ENCODE results near the gene TTLL5.

TTLL5 gene

DNA sequence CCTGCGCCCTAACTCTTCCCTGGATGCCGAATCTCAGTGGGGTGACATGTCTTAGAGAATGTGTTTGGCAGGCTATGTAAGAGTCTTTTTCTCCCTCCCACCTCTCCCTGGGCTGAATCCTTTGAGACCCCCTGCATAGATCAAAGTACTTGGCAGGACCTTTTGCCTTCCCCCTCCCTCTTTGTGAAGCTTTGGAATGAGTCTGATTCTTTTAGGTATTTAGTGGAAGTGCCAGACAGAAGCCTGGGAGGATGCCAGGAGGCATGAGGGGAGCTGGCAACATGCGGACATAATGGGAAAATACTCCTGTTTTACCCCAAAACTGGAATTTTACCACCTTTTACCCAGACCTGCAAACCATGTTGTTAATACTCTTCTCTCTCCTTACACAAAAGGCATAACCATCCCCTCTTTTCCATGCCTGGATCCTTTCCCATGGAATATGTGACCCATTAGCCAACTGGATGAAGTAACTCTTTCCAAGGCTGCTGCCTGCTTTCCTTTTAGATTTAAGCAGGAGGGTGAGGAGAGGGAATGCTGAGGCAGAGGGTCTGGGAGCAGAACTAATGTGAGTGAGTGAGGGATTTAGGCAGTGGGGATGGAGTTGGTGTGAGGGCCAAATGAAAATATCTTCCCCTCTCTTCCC is 41.7 kb downstream of the TTLL5 start:
- DNase-seq = no peak

DNA sequence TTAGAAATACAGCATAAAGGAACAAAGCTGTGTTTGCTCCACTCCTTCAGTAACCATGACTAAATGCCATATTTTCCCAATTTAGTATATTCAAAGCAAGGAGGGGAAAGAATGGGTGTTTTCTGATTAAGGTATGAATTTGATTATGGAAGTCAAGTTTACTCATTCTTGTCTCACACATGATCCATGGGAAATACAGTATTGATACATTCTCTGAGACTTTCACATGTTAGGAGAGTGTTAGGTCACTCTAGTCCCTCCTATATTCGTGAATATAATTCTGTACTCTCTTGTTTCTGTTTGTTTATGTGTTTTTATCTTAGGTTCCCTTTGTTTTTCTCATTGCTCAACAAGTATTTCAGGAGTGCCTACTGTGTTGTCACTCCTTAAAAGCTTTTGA is 42.4 kb downstream of the TTLL5 start:
- no peak for DNase-seq

DNA sequence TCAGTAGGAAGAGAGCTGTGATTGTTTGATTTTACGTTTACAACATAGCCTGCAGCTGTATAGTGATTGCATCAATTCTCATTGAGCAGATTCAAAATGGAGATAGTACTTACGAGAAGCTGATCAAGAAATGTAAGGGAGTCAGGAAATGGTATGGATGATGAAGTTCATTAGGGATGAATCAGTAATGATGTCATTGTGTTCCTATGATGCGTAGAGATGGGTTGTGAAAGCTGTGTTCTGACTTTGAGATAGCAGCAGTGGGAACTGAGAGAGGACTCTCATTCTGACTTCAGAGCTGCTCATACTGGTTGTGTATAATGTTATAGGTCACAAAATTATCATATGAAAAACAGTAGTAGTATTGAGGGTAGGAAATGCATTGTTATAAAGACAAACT is 44.0 kb downstream of the TTLL5 start:
- no peak for DNase-seq

DNA sequence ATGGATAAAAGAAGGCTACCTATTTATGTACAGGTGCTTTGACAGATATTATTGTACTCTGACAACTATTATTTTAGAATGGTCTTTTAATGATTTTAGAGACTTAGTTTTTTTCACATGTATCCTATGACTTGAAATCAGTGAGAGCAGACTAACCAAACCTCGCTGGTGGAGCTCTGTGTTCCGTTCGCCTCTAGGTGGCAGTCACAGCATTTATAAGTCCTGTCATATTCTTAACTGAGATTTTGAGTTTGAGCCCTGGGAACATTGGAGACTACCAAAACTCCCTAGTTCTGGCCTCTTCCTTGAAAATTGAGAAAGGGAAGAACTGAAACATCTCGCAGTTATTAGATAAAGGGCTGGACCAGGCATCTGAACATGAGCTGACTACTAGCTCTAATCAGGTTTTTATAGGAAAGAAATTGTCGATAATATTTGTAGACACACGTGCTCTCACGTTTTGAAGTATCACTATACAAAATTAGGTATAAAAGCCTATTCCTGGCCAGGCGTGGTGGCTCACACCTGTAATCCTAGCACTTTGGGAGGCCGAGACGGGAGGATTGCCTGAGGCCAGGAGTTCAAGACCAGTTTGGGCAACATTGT is 48.3 kb downstream of the TTLL5 start:
- peak; percentile 70 for DNase-seq

DNA sequence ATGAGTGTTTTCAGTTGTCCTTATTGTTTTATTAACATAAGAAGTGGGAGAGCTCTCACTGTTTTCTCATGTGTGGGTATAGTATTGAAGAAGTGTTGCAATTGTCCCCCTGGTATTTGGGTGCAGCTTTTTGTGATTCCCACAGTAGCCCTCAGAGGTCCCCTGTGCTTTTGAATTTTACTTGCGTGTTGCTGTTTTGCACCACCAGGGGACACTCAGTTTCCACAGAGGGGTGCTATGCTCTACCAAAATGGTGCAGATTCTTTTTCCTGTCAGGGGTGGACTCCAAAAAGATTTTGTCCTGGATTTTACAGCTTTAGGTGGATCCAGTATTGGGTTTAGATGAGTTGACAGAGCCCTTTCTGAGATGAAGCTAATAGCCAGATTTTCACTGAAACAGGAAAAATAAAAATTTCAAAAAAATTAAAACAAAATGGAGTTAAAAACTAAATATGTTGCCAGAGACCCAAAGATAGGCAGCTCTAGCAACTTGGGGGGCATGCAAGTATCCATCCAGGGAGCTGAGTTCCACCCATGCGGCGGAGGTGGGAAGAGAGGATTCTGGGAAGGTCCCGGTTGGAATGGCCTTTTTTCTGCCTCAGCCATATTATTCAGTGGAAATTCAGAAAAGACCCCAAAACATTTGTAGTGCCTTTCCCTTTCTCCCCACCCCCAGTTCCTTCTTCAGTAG is 50.2 kb downstream of the TTLL5 start:
- no peak for DNase-seq

DNA sequence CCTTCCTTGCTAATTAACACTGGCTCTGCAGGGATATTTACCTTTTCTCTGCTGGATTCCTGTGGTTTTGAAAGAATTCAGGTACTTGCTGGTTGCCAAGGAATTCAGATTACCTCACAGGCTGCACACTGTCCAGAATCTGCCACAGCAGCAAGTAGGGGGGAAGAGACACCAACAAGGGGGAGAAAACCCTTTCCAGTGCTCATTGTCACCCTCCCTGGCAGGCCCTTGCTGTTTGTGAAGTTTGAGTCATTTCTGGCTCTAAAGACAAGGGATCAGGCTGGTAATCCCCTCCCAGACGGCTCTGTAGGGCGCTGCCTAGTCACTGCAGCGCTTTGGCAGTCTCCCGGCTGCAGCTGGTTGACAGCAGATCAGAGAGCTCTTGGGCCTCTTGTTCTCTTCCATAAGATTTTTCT is 50.8 kb downstream of the TTLL5 start:
- no peak for DNase-seq

DNA sequence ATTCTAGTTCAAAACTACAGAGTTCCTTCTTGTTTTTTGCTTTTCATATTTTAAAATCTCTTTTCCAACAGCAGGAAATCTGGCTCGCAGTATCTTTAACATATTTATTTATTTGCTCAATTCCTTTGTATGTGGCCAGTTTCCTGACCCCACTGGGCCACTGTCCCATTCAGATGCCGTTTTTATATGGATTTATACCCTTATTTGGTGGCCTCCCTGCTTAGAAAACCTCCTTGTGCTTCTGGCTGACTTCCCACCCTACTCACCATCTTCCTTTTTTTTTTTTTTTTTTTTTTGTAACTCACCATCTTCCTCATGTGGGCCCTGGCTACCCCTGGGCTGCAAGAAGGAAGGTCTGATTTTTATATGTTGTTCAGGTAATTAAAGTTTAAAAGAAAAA is 53.9 kb downstream of the TTLL5 start:
- no peak for DNase-seq

DNA sequence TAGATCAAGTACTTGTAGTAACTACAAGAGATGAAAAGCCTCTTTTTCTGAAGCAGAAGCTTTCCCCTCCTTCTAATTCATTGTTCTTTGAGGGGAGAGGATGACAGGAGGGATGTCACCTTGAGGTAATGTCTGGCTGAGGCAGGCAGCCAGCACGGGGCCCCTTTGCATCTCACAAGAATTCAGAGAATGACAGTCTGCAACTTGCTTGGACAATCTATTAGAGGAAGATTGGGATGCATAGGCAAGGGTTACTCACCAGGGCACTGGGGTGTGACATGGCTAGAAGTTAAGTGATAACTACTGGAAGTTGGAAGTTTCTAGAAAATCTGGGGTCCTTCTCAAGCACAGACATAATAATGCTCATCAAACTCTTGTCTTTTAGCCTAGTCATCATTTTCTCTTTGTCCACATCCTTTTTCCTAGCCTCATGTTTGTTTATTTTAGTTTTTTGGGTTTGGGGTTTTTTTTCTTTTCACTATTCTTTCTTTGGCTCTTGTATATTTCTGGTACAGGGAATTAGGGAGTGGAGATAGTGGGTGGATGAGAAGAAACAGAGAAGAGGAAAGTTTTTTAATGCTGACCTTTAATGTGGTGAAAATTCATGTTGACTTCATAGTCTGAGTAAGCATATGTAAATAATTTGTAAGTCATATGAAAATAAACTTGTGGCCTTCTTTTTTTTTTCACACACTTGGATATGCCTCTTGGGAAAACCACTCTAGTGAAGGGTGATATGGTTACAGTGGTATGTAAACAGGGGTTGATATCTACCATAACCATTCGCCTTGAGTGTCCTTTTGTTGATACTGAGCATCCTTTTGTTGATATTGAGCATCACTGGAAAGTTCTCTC is 55.1 kb downstream of the TTLL5 start:
- no peak for DNase-seq

DNA sequence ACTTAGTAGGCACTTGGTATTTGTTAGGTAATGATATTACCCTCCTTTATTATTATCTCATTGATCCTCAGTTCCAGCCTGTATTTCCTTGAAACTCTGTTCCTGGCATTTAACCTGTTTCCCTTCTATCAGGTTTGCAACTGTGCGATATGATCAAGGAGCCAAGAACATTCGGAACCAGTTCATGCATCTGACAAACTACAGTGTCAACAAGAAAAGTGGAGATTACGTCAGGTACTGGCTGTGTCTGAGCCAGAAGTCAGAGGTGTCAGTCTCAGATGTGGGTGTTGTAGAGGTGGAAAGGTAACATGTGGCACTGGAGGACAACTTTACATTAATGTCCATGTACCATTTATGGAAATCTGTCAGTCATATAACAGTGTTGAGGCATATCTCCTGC is 56.7 kb downstream of the TTLL5 start:
- no peak for DNase-seq

DNA sequence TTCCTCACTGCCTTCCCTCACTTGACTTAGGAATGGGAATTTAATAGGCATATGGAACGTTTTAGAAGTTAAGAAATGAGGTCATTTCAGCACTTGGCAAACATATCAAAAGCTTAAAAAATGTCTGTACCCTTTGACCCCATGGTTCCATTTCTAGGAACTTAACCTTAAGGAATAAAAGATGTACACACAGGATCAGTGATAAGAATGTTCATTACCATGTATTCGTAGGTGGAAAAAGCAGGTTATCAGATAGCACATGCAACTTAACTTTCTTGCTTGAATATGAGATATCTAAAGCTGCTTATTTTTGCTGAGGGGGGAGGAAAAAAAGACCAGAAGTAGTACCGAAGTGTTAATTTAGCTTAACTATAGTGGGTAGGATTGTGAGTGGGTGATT is 57.2 kb downstream of the TTLL5 start:
- DNase-seq = no peak

DNA sequence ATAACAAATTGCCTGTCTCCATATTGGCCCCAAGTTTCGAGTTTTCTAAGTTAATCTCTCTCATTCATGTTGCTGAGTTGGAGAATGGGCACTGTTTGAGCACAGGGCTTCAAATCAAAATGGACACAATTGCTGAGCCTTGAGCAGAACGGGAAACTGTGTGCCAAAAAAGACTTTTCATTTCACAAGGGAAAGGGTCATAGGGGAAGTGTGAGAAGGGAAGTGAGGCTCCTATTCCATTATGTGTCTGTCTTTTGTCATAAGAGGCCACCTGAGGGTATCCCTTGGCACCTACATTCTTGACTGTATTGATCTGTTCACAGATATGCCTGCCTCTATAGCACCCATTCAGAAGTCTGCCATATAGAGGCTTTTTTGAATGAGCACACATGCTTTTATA is 59.1 kb downstream of the TTLL5 start:
- no peak for DNase-seq

DNA sequence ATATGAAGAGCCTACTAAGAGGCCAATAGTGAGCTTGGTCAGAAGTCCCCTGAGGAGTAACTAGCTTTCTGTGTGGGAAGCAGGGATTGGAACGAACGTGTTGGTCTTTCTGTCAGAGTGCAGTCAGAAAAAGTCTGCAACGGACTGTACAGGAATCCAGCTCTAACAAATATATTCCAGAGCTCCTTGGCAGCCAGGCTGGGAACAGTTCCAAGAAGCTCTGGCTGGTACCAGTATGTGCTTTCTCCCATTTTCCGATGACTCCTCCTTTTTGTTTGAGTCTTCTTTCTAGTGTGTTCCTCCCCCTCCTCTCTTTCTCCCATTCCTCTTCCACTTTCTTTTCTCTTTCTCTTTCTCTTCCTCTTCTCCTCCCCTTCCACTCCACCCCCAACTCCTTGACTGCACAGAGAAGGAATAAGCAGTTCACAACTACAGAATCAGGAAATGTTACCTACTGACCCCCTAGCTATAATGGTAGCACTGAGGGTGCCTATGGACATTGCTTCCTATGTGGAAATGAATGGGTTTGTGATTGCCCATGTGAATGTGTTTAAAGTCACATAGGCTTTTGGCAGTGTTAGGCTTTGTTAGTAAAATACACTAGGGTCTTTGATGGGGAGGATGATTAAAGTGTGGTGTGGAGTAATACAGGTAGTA is 59.9 kb downstream of the TTLL5 start:
- DNase-seq = no peak

DNA sequence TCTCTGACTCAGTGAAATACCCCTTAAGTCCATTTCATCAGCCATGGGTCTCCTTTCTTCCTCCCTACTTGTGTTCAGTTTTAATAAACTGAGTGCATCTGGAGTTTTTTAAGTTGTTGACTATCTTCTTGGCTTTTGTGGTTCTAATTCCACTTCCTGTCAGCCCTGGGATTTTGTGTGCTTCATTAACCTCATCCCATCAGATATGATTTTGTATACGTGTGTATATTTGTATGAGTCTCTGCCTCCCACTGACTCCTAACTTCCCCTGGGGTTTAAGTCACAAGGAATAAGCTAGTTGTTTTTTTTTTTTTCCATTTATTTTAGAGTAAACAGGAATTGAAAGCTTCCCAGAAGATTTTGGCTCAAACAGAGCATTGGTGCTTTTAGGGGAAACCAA is 62.7 kb downstream of the TTLL5 start:
- DNase-seq = no peak

DNA sequence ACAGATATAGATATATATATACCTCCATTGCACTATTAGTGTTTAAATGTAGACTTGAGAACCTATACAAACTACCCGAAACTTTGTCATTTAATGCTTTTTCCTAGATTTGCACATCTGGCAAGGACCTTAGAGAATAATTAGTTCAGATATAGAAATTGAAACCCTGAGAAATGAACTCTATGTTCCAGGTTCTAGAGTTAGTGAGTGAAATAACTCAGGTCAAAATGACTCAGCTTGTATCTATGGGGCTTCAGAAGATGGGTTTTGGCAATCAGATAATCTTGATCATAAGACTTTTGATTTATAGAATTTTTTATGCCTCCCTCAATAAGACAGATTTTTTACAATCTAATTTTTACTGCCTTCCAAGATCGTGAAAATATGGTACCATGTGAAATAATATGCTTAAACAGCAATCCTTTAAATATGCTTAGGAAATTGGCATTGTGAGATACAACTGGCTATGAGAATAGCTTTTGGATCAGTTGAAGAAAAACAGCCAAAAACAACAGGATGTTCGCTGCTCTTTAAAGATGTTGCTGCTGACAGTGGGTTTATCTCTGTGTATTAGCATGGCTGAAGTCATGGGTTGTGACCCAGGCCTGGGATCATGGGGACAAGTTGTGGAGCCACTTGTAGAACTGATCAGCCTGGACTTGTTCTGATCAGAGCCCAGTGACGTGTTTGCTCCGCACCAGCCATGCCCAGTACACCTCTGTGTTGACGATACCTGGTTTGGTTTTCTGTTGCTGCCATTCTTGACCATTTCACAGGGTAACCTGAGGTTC is 63.6 kb downstream of the TTLL5 start:
- DNase-seq = no peak

DNA sequence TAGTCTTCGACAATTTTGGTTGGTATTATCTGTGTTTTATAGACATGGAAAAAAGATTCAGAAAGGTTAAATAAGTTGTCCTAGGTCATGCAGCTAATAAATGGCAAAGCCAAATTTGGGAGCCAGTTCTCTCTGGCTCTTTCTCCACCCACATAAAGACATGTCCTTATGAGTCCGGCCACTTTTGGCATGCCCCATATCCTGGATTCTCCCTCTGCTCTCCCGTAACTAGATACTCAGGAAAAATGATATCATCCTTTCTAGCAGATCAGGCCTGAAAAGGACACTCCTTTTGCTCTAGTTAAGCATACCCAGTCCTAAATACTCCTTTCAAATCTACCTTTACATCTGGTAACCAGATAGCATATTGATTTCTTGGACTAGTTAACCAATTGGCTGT is 64.4 kb downstream of the TTLL5 start:
- no peak for DNase-seq

DNA sequence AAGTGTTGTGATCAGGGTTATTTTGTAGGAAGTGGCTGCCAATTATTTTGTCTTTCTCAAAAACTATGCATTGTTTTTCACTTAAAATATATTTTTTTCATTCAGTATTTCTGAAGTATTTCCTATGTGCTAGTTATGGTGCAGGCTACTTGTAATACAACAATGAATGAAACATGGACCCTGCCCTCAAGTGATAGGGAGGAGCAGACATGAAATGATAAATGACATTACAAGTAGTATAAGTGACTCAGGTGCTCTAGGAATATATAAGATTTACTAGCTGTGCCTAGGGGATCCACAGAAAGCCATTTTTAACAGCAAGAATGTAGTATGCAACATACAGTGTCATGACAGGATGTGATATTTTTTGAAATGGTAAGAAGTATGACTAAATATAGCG is 65.3 kb downstream of the TTLL5 start:
- DNase-seq = no peak

DNA sequence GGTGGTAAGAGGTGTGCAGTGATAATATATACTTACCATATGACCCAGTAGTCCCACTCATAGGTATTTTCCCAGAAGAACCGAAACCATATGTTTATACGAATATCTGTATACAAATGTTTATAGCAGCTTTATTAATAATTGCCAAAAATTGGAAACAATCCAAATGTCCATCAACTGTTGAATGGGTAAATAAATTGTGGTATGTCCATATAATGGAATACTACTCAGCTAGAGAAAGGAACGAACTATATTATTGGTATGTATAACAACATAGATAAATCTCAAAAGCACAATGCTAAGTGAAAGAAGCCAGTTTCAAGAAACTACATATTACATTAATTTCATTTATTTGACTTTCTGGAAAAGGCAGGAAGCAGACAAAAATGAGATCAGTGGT is 66.1 kb downstream of the TTLL5 start:
- DNase-seq = no peak

DNA sequence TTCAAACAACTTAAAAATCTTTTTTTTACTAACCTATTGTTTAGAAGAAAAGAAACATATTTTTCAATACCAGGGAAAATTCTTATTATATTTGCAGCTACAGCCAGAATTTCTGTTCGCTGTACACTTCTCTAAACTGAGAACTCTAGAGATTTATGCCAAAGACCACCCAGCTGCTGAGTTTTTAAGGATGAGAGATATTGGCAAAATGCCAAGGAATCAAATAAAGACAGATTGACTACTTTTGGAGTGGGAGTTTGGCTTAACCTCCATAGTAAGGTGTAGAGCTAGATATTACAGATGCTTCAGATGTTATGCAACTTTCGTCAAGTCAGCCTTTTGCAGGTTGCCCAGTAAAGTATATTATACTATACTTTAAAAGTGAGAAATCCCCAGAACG is 71.8 kb downstream of the TTLL5 start:
- no peak for DNase-seq

DNA sequence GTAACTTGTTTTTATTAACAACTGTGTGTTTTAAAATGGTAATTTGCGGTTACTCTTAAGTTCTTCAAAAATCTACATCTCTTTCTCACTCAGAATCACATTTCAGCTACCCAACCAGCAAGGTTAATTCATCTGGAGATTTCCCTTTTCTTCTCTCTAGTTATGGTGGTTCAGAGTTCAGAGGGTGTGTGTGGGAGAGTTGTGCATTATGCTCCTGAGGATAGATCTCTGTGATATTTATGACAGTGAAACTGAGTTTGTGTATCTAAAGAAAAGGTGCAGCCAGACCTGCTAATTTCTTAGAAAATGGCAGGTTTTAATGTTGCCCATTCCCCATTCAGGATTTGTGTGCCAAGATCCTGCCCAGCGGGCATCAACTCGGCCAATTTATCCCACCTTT is 73.8 kb downstream of the TTLL5 start:
- DNase-seq = no peak

DNA sequence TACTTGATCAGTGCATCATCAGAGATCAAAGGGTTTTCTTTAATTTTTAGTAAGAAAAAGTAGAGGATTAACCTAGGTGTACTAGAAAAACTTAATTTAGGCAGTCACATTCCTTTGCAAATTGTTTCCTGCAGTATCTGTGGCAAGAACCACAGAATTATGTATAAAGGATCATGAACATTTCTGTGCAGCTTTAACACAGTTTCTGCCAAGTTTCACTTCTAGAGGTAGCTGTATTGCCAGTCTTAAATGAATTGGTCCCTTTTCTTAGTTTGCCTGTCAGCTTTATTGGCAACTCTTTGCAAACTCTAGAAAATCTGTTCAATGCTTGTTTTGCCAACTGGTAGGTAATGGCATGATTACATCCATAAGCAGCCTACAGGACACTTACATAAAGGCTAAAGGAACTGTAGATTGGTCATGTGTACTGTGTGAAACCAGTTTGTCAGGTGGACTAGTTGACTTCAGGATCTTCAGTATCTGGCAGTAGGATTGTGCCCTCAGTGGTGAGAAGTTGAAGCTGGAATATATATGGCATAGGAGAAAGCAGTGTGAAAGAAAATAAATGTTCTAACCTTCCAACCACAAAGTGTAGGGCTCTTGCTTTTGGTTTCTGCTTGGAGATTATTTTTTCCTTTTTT is 75.9 kb downstream of the TTLL5 start:
- DNase-seq = no peak

DNA sequence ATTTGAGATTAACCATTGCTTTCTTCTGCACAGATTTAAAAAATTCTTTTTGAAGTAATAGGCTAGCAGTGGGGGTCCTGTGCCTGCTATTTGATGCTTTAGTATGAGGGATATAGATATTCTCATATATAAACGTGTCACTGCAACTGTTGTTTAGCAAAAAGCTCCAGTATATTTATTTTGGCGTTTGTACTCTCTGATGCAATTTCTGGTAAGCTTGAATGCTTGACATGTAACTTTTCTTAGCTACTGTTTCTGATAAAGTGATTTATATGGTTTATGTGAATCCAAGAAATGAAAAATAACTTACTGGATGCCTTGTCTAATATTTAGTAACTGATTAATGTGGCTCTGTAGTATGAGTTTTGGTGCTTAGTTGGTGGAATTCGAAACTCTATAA is 77.1 kb downstream of the TTLL5 start:
- DNase-seq = no peak

DNA sequence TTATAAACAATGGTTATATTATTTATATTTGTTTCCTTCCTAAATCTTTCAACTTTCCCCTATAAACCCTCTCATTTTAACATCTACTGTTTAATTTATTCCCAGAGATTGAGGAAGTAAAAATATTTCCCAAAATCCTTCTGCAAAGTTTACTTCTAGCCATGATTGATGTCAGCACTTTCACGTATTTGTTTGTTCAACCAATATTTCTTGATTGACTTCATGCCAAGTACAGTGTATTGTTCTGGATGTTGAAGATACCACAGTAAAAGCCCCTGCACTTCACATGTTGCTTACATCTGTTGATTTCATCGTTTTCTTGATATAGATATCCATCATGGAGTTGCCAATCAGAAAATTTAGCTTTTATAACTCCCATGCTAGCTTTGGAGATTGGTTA is 81.8 kb downstream of the TTLL5 start:
- no peak for DNase-seq
